ENCODE data around the gene RSU1.
"Not testable (repeated sequence)": the region's sequence is repeated elsewhere in the genome, so short reads cannot be mapped to it uniquely, and the experiment has no call there.

RSU1 gene

DNA sequence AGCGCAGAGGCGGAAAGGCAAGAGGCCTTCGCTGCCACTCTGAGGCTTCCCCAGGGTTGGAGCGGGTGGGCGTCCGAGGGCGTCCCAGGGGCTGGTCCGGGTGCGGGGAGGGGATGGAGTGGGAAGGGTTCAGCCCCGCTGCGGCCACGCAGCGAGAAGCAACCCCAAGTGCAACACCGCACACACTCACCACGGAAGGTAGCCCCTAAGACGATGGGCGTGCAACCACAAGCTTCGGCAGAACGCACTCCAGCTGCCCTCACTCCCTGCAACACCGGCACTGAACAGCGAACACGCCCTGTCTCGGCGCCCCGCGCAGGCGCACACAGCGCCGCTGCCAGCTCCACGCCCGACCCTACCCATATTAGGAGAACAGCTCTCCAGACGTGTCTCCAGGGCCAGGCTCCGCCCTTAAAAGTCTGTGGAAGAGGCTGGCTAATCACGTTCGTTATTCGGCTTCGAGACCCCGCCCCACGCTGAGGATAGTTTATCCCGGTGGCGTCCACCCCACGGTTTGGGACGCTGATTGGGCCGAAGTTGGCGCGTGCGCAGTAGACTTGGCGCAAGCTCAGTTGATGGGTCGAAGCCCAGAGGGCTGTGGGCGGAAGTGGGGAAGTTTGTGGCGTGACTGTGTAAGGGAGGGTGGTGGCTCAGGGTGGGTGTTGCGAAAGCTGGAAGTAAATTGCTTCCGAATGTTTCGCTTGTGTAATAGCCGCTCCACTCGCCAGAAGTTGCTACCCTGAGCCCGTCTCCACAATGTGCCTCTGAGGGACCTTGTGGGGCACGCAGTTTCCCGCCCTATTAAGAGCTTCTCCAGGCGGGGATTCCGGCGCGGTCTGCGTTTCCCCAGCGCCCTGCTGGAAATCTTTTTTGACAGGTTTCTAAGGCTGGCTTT lies at the start of gene RSU1:
TSS of gene RSU1 (minus strand) at position 300 of the 895 bp plus-strand sequence. CDS start 343 bp downstream, outside the sequence.
- peak; percentile 100 for DNase-seq

DNA sequence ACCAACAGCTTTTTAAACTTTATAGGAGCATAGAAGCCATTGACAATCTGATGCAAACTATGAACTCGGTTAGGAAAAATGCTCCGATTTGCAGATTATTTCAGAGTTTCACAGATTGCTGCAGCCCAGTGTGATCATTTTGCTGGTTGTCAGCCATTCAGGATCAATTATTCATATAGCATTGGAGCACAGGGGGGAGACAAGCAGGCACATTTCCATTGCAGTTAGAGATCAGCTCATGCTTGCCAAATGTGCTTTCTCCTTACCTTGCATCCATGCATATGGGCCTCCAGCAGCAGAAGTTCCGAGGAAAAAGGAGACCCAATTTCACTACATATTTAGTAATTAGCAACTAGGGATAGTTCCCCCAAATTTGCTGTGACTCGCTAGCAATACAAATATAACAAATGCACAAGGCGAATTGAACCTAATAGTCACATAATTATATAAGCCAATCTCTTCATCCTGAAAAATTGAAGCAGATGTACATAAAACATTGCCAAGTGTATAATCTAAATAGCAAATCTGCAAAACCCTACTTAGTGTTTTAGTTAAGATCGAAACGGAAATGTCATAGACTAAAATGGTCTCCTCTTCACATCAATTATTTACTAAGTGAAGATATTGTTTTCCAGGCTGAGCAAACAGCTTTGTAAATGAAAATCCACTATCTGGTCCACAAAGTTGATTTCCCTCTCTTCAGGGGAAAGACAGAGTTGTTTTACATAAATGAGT lies 49.5 kb upstream of the RSU1 start:
- DNase-seq = no peak

DNA sequence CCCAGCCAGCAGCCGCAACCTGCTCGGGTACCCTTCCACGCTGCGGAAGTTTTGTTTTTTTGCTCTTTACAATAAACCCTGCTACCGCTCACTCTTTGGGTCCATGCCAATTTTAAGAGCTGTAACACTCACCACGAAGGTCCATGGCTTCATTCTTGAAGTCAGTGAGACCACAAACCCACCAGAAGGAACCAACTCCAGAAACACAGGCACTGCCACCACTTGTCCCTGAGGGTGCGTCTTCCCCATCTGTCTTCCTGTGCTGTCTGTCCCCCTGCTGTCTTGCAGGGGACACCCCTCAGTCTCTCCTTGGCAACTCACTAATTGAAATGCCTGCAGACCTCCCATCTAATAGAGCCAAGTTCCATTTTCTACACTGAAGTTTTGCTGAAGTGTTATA lies 48.5 kb upstream of the RSU1 start:
- DNase-seq = no peak

DNA sequence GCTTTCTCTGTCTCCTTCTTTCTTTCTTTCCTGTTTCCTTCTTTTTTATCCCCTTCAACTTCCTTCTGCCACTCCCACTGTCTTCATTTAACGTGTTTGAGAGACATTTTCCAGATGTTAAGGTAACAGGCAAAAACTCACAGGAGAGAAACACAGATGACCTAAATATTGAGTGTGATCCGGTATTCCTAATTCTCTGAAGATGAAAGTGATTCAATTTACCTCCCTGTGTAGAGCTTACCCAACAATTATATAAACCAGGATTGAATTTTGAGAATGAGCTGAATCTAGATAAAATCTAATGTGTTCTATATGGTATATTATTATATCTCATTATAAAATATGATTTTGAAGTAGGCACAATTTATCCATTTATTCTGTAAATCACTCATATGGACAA lies 46.5 kb upstream of the RSU1 start:
- DNase-seq = no peak

DNA sequence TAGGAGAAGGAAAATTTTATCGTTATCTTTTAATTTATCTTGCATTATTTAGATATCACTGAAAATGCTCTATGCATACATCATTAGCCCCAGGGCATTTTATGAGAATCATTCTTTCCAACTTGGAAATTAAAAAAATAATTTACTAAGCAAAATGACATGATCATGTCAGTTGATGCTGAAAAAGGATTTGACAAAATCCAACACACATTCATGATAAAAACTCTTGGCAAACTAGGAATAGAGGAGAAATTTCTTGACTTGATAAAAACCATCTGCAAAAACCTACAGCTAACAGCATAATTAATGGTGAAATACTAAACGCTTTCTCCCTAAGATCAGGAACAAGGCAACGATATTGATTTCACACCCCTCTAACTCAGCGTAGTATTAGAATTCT lies 40.2 kb upstream of the RSU1 start:
- no peak for DNase-seq

DNA sequence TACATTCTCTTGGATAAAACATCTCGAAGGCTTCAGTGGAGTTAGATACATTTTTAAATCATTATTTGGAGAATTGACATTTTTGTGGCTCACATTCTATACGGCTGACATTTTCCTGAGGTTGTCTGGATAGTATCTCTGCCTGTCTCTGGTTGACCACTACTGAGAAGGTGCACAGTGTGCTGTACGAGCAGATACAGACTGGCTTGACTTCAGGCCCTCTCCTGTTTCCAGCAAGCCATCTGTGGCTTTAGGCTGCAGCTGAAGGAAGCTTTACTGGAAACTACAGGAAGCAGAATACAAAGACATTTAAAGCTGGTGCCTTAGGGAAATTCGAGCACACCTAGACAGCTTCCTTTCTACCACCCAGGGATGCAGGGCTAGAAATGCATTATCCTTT lies 39.3 kb upstream of the RSU1 start:
- DNase-seq = no peak

DNA sequence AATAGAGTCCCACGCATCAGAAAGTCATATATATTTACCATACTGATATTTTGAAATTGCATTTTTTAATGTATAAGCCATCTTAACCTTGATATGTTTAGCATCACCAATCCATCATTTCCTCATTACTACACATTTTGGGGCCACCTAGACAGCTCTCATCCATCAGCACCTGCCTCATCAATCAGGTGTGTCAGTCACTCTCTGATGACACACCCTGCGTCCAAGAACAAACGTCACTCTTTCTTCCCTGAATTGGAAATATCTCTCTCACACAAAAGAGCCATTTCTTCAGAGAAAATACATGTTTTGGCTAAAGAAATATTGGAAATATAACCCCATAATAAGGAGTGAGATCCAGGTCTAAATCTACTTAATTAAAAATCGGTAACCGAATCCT lies 38.9 kb upstream of the RSU1 start:
- no peak for DNase-seq

DNA sequence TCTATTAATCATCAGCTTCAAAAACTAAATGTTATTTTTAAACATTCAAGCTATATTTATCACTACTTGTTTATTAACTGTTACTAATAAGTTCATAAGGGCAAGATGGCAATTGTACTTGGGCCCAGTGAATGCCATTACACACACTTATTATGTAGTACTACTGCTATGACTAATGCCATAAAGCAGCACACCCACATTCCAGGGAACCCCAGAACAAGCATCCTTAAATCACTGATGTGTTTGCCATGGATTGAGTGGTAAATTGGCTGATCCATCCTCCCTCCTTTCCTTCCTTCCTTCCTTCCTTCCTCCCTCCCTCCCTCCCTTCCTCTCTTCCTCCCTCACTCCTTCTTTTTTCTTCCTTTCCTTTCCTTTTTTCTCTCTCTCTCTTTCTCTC lies 37.4 kb upstream of the RSU1 start:
- DNase-seq = no peak

DNA sequence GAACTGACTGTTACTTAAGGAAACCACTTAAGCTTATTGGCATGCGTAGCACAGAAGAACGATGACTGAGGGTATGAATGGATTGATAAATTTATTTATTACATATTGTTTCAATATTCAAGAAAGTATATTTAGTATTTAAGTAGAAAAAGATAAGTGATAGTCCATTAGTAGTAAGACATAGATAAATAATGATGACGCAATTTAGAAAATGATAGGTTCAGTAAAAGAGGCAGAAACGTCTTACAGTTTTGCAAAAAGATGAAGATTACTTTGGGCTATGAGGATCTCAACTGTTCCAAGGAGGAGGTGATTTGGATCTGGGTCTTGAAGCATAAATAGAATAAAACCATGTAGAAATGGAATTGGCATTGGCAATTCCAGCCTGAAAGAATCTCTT lies 36.6 kb upstream of the RSU1 start:
- no peak for DNase-seq

DNA sequence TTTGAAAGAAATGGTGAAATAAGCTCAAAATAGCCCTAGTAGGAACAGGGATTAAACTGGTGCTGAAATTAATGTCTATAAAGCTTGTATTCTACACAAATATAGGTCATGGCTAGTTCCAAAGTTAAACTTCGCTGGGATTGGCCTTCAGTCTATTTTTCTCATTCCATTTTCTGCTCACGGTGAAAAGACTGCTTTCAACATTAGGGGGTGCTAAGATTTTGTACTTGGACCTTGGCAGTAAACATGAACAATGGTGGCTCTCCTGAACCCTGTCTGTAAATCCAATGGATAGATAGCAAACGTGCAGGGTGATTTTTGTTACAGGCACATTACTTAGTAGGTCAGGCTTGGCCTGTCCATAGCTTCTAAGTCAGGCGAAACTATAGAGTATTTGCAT lies 36.0 kb upstream of the RSU1 start:
- DNase-seq = no peak

DNA sequence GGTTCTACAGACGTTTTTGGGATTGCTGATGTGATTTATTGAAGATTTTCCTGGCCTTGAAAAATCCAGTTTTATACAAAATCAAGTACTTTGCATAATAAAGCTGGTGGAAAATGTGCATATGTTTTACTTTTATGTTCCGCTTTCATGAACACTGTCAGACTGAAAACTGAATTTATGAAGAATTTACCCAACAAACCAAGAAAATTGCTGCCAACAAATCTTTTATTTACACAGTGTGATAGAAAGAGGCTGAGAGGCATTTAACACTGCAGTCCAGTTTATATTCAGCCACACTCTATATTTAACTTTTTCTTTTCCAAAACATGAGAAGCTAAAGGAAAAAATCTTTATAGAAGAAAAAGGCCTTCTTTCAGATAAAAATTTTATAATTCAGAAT lies 35.4 kb upstream of the RSU1 start:
- DNase-seq = no peak

DNA sequence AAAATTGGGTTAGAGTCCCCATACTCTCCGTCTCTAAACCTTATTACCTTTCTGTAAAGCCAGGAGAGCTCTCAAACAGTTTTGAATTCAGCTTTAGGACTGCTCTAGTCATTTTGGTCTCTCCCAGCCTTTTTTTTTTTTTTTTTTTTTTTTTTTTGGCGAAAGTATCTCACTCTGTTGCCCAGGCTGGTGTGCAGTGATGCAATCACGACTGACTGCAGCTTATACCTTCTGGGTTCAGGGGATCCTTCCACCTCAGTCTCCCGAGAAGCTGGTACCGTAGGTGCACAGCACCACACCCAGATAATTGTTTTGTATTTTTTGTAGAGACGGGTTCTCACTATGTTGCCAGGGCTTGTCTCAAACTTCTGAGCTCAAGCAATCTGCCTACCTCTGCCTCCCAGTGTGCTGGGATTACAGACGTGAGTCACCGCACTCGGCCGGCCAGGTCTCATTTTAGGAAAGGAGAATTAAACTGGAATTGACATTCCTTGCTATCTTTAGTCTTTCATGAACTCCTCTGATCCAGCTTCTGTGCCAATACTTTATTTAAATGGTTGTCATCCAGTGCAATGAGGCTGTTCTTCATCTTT lies 31.4 kb upstream of the RSU1 start:
- DNase-seq = no peak

DNA sequence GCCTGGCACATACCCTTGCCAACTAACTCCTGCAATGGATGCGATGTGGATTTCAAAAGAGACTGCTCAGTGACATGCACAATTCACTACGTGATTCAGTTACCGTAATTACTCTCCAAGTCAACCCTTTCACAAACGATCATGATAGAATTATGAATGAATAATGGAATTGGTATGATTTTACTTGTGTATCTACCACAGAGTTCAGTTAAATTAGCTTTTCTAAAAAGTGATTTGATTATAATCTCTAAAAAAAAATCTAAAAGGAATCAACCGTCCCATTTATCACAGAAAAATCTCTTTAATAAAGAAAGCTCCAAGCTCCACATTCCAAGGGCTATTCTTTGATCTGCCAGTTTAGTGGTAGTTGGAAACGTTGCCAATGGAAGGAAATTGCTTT lies 30.4 kb upstream of the RSU1 start:
- no peak for DNase-seq

DNA sequence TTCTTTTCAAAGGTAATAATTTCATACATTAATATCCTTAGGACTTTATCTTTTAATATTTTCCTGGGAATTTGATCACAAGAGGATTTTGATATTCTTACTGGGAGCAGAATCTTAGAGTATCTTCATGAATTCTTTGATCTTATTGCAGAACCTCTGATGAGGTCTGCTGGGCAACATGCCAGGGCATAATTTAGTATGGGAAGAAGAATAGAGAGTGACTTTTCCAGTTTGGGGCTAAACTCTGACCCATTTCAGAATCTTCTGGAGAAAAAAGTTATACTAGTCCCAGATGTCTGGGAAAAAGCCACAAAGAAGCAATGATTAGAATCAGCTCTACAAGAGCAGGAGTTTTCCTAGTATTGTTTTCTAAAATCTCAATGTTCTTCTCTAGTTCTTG lies 28.0 kb upstream of the RSU1 start:
- no peak for DNase-seq

DNA sequence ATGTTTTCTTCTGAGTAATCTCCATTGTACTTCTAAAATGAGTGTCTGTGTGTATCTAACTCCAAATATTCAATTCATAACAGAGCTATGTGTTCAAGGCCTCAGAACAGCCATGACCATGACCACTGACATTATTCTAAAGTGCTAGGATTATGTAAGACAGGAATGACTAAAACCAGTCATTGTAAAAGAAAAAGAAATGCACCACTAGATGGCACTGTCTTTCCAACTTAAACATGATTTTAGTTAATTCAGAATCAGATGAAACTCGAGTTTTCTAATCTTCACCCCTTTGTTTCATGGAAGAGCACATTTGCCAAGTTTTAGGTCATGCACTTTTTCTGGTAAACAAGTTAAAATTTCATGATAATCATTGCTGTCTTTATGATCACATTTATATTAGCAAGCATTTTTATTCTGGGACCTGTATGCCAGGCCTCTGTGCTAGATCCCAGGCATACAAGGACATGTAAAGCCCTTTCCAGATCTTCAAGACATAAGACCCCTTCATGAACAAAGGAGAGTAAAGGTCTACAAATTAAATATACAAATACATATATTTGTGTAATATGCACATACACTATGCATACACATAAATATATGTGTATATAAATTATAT lies 26.1 kb upstream of the RSU1 start:
- DNase-seq = no peak

DNA sequence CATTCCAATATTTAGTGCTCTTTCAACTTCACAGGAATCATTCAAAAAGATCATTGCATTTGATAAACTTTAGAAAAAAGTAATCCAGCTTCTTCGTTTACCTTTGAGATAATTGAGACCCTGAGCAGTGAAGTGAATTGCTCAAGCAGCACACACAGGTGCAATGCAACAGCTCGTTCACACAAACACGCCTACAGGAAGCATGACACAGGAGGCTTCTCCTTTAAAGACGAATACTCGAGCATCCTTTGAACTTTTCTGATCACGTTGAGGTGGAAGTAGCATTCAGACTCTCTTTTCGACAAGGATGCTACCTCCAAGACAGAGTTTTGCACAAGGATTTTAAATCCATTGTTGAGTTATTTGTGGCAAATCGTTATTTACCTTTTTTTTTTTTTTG lies 18.0 kb upstream of the RSU1 start:
- DNase-seq = peak; percentile 39

DNA sequence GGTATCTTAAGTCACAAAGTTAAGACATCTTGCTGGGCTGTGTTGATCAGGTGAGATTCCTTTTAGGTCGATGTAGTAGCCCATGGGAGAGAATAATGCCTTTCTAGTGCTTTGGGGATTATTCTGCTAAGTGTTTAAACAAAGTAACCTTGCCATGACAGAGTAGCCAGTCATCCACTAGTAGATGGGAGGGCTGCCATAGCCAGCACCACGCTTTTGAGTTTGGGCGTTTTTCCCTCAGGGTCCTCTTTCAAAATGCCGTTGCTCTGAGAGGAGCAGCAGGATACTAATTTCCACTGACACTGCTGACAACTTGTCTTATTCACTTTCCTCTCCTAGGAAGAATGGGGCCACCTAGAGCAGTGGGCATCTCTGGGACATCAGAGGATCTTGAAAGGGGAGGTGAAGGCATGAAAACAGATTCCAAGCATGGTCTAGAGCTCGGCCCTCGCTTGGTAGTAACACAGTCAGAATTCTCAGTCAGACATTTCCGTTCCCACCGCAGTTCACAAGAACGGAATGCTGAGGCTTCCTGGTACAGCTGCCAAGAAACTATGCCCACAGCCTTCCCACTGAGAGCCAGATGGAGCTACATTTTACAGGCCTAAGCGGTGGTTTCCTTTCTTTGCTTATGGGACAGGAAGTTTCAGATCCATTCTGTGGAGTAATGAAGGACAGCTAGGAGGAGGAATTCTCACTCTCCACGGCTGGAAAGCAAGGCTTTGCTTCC lies 15.3 kb upstream of the RSU1 start:
- no peak for DNase-seq

DNA sequence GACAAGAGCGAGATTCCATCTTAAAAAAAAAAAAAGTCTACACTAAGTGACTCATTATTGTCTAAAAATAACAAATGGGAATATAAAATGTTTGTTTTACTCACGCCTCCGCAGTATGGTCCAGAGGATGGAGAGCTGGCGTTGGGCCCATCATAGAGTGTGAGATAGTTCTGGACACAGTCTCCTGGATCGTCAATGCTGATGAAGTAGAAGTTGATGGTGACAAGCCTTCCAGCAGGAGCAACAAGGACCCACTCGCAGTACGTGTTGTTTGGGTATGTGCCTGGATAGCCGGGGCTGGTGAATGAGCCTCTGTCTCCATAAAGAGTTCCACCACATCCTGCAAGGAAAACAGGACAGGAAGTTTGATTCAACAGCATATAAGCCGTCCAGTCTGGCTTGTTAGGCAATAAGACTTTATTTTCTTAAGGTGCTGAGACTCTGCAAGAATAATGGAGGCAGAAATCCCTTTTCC lies 11.5 kb upstream of the RSU1 start:
- DNase-seq = no peak

DNA sequence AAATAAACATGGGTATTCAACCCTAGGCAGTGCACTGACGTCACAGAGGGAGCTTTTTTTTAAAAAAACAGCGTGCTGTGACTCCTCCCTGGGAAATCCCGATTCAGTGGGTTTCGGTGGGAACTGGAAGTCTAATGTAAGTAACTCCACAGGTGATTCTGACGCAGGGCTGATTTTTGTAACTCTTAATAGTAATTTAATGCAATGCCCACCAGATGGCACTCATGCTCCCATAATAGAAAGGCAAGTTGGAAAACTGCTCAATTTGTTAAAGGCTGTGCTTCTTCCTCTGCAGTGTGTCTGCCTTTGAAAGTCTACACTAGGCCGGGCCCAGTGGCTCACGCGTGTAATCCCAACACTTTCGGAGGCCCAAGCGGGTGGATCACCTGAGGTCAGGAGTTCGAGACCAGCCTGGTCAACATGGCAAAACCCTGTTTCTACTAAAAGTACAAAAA lies 10.9 kb upstream of the RSU1 start:
- DNase-seq = peak; percentile 50

DNA sequence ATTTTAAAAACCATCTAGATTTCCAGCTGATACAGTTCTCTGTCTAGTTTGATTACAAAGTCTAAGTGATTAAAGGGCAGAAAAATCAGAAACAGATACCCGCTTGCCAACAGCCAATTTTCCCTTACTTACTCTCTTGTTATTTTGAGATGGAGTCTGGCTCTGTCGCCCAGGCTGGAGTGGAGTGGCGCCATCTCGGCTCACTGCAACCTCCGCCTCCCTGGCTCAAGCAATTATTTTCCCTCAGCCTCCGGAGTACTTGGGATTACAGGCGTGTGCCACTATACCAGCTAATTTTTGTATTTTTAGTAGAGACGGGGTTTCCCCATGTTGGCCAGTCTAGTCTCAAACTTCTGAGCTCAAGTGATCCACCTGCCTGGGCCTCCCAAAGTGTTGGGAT lies 10.2 kb upstream of the RSU1 start:
- DNase-seq = not testable (repeated sequence)

DNA sequence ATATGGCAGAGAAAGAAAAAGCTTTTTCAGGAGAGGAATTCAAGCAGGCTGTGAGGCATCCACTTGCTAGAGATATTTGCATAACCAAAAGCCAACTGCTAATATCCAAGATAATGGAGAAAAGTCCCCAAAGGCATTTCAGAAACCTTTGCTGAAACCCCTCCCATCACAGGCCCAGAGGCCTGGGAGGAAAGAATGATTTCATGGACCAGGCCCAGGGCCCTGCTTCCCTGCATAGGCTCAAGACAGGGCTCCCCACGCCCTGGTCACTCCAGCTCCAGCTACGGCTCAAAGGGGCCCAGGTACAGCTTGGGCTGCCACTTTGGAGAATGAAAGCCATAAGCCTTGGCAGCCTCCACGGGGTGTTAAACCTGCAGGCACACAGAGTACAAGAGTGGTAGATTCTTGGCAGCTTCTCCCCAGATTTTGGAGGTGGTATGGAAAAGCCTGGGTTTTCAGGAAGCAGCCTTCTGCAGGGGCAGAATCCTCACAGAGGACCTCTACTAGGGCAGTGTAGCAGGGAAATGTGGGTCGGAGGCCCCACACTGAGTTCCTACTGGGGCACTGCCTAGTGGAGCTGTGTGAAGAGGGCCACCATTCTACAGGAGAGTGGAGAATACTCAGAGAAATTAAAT lies 5.6 kb upstream of the RSU1 start:
- DNase-seq = no peak

DNA sequence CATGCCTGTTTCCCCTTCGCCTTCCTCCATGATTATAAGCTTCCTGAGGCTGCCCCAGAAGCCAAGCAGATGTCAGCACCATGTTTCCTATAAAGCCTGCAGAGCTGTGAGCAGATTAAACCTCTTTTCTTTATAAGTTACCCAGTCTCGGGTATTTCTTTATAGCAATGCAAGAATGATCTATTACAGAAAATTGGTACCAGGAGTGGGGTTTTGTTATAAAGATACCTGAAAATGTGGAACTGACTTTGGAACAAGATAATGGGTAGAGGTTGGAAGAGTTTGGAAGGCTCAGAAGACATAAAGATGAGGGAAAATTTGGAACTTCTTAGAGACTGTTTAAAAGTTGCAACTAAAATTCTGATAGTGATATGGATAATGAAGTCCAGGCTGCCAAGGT lies 4.8 kb upstream of the RSU1 start:
- DNase-seq = no peak
